B cell (primary cell): ENCODE results near the gene PHC3. TPM values are rescaled to one million over a fixed set of nuclear protein-coding genes. Genes with fewer than 3 reads are reported as not detected.

Source experiments
- ATAC-seq: fragments of 200-7000 bp; cut with Tn5 transposase; one replicate; pipeline ENCODE4 v1.10.0; 2021; ENCODE audit warnings: low read depth, mild to moderate bottlenecking, moderate number of reproducible peaks, moderate library complexity
- CTCF ChIA-PET: fragments of 350-600 bp; sonication (Branson Sonifier 250); formaldehyde crosslinking; loops from one replicate; lab custom pipeline; 2021; ENCODE audit warnings: antibody characterized with exemption, inconsistent platforms; lab: Charles Lee
- POLR2A ChIA-PET: fragments of 350-600 bp; sonication (Branson Sonifier 250); formaldehyde crosslinking; loops from one replicate; lab custom pipeline; 2021; ENCODE audit warnings: antibody characterized with exemption; lab: Charles Lee
- DNase-seq: peaks from one replicate; pipeline ENCODE4 v3.0.0; 2013
- H2AFZ ChIP-seq: 2 replicates; pipeline ENCODE4 v1.6.1; 2012; ENCODE audit warnings: mild to moderate bottlenecking, low read depth, low read length; ENCODE audit not compliant: insufficient read depth, poor library complexity, severe bottlenecking
- H3K27ac ChIP-seq, 2 donors: 1 replicate in 1 of 2; 2 replicates in 1 of 2; pipeline ENCODE4 v1.5.1; 2012 to 2013; ENCODE audit warnings: low read length in 2 of 2, mild to moderate bottlenecking in 2 of 2, moderate library complexity in 1 of 2
- H3K27me3 ChIP-seq, 4 experiments: fragments of 200-600 bp in 1 of 4; sonication (generic) in 1 of 4; replicated peaks in 1 of 4; 1 replicate in 2 of 4; 2 replicates in 2 of 4; pipeline versions ENCODE4 v1.6.1 to v1.7.0; 2013 to 2016; ENCODE audit warnings: low read length in 3 of 4, mild to moderate bottlenecking in 2 of 4, mixed read lengths in 1 of 4, moderate library complexity in 1 of 4; ENCODE audit not compliant: insufficient read depth in 4 of 4, control insufficient read depth in 3 of 4; ENCODE audit errors: control extremely low read depth in 1 of 4
- H3K36me3 ChIP-seq, 2 experiments: replicated peaks in 1 of 2; 1 replicate in 1 of 2; 2 replicates in 1 of 2; pipeline versions ENCODE4 v1.6.1 to v1.7.1; 2013; ENCODE audit warnings: low read length in 1 of 2; ENCODE audit not compliant: insufficient read depth in 2 of 2, control insufficient read depth in 1 of 2; ENCODE audit errors: control extremely low read depth in 1 of 2, extremely low read depth in 1 of 2
- H3K4me1 ChIP-seq, 2 donors: fragments of 200-600 bp in 1 of 2; sonication (generic) in 1 of 2; 1 replicate in 1 of 2; 2 replicates in 1 of 2; pipeline versions ENCODE4 v1.5.1 to v1.6.1; 2013 to 2017; ENCODE audit warnings: low read length in 2 of 2; ENCODE audit not compliant: control insufficient read depth in 2 of 2, insufficient read depth in 2 of 2
- H3K4me2 ChIP-seq: replicated peaks from 2 replicates; pipeline ENCODE3; 2012; ENCODE audit warnings: mild to moderate bottlenecking, low read depth, low read length; ENCODE audit not compliant: poor library complexity, severe bottlenecking
- H3K4me3 ChIP-seq, 5 experiments: fragments of 200-600 bp in 1 of 5; sonication (generic) in 1 of 5; 1 replicate in 3 of 5; 2 replicates in 2 of 5; pipeline versions ENCODE4 v1.5.1 to v1.7.0; 2011 to 2016; ENCODE audit warnings: low read length in 4 of 5, mild to moderate bottlenecking in 4 of 5, low read depth in 2 of 5, control low read depth in 1 of 5, moderate library complexity in 1 of 5; ENCODE audit not compliant: insufficient read depth in 1 of 5; ENCODE audit errors: control extremely low read depth in 1 of 5, extremely low read depth in 1 of 5
- H3K79me2 ChIP-seq: fragments of 200-600 bp; sonication (generic); one replicate; pipeline ENCODE4 v1.6.0; 2016; ENCODE audit warnings: low read length; ENCODE audit not compliant: control insufficient read depth, insufficient read depth
- H3K9ac ChIP-seq: fragments of 200-600 bp; sonication (generic); 2 replicates; pipeline ENCODE4 v1.6.1; 2017; ENCODE audit warnings: mild to moderate bottlenecking, low read length, moderate library complexity
- H3K9me3 ChIP-seq, 3 donors: one replicate each; pipeline versions ENCODE4 v1.6.1 to v1.7.1; 2013; ENCODE audit warnings: low read length in 2 of 3; ENCODE audit not compliant: control insufficient read depth in 2 of 3, insufficient read depth in 1 of 3; ENCODE audit errors: control extremely low read depth in 1 of 3
- H4K20me1 ChIP-seq: 2 replicates; pipeline ENCODE4 v1.6.0; 2012; ENCODE audit warnings: mild to moderate bottlenecking, low read length; ENCODE audit not compliant: insufficient read depth, control insufficient read depth, poor library complexity, severe bottlenecking
- H3K27ac Mint-ChIP-seq: one replicate; pipeline ENCODE4 v1.8.0; 2021; ENCODE audit warnings: mixed read lengths
- H3K27me3 Mint-ChIP-seq: one replicate; pipeline ENCODE4 v1.8.0; 2021; ENCODE audit warnings: mixed read lengths
- H3K4me1 Mint-ChIP-seq: one replicate; pipeline ENCODE4 v1.8.0; 2021; ENCODE audit warnings: mixed read lengths
- H3K4me3 Mint-ChIP-seq: one replicate; pipeline ENCODE4 v1.8.0; 2021; ENCODE audit warnings: mixed read lengths
- H3K9me3 Mint-ChIP-seq: one replicate; pipeline ENCODE4 v1.8.0; 2022; ENCODE audit warnings: mixed read lengths; ENCODE audit not compliant: insufficient read depth
- EZH2 ChIP-seq: IDR thresholded peaks from 2 replicates; pipeline ENCODE4 v1.6.1; 2012; ENCODE audit warnings: borderline replicate concordance, low read depth, mild to moderate bottlenecking, moderate library complexity, low read length; ENCODE audit not compliant: insufficient read depth, poor library complexity, severe bottlenecking
- WGBS: methylation state at CpG from one replicate; pipeline ENCODE4 v1.1.5; 2013; ENCODE audit warnings: missing lambda C conversion rate; ENCODE audit not compliant: insufficient coverage; 5-methylcytosine and 5-hydroxymethylcytosine counted together
- intact Hi-C: fragments of 100-400 bp; cut with micrococcal nuclease; formaldehyde crosslinking; loops from one replicate; pipeline ENCODE4 v1.10.0; 2022
- polyA plus RNA-seq: library from polyadenylated mRNA; depleted of rRNA; stranded (reverse); fragments of >200 nt; gene quantifications from 2 replicates; pipeline ENCODE4 v1.2.3, GENCODE V29; 2012
- total RNA-seq, 2 donors: library from RNA; stranded (reverse); fragments of 120-200 nt in 1 of 2; gene quantifications; 1 replicate in 1 of 2; 2 replicates in 1 of 2; pipeline versions ENCODE4 v1.2.3 to v1.2.4, GENCODE V29; 2013 to 2022
- TF ChIP-seq, protein P1 (sequence below): fragments of 200-600 bp; IDR thresholded peaks from one replicate; pipeline ENCODE4 v1.8.0; 2022; ENCODE audit warnings: antibody characterized with exemption, mild to moderate bottlenecking

PHC3 gene
- total and polyA plus RNA-seq, 2 donors (not counting 1 experiment from before 2014, with no cell fraction given), result 51.8 to 159 TPM

DNA sequence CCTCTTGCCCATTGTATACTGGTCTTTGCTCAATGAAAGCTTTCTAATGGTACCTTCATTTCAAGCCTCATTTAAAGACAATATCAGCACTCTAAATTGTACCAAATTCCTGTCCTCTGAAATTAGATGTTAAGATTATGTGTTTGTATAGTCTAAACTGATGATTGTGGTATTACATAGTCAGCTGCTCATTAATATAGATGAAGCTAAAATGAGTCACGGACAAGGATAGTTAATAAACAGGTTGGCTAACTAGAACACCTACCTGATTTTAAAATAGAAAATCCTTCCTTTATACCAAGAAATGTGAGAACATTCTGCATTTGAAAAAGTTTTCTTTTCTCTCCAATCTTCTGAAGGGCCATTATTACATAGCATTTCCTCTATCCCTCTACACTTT lies 43.6 kb upstream of the PHC3 start:
- Mint-ChIP-seq H3K9me3 (no peaks in the 10 kb centered on the region), H3K4me1 (peaks cover 17% of the 10 kb centered on the region), H3K27me3 (no peaks in the 10 kb centered on the region), H3K27ac (no peak overlapping the region), H3K4me3 (no peak overlapping the region)
- WGBS, result no CpG with 5 or more reads among the region's 1 CpG
- Histone ChIP-seq H3K9ac (no peak overlapping the region), H3K4me3 (no peak overlapping the region), H3K79me2 (no peaks in the 10 kb centered on the region), H3K27me3 (no peaks in the 10 kb centered on the region), H4K20me1 (no peaks in the 10 kb centered on the region), H3K4me1 (peaks cover 7 to 14% of the 10 kb centered on the region in 2 donors), H3K4me2 (no peak overlapping the region), H2AFZ (no peak overlapping the region), H3K27ac (no peak overlapping the region), H3K9me3 (no peaks in the 10 kb centered on the region), H3K36me3 (no peaks in the 10 kb centered on the region)
- CTCF ChIA-PET, result interaction anchor here (0.7 kb wide), 1 partner anchor 1886 kb away, joined by 3 read pairs; no protein-coding TSS in a partner anchor
- intact Hi-C loops, result no loop called here
- TF ChIP-seq EZH2, result no peak
- TF ChIP-seq, protein P1, sequence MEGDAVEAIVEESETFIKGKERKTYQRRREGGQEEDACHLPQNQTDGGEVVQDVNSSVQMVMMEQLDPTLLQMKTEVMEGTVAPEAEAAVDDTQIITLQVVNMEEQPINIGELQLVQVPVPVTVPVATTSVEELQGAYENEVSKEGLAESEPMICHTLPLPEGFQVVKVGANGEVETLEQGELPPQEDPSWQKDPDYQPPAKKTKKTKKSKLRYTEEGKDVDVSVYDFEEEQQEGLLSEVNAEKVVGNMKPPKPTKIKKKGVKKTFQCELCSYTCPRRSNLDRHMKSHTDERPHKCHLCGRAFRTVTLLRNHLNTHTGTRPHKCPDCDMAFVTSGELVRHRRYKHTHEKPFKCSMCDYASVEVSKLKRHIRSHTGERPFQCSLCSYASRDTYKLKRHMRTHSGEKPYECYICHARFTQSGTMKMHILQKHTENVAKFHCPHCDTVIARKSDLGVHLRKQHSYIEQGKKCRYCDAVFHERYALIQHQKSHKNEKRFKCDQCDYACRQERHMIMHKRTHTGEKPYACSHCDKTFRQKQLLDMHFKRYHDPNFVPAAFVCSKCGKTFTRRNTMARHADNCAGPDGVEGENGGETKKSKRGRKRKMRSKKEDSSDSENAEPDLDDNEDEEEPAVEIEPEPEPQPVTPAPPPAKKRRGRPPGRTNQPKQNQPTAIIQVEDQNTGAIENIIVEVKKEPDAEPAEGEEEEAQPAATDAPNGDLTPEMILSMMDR, result no peak
- no peak for ATAC-seq
- POLR2A ChIA-PET, result interaction anchor here (0.5 kb wide), 1 partner anchor 718 kb away, joined by 3 read pairs; no protein-coding TSS in a partner anchor
- no peak for DNase-seq
